GM23338 (cell line): ENCODE data around the gene LRIG1. TPM values are rescaled to one million over a fixed set of nuclear protein-coding genes. Genes with fewer than 3 reads are reported as not detected.

Experiments
- ATAC-seq: fragments of 200-7000 bp; cut with Tn5 transposase; 3 replicates; pipeline ENCODE4 v1.9.1; 2020
- DNase-seq: peaks from one replicate; pipeline ENCODE4 v3.0.0-alpha.2; 2015; ENCODE audit warnings: low spot score
- H2AFZ ChIP-seq: fragments of 200-600 bp; sonication (generic); 2 replicates; pipeline ENCODE4 v1.8.0; 2016; ENCODE audit warnings: antibody characterized with exemption, mild to moderate bottlenecking, moderate library complexity
- H3F3A ChIP-seq: fragments of 200-600 bp; sonication (generic); replicated peaks from 2 replicates; pipeline ENCODE4 v1.8.0; 2017; ENCODE audit warnings: antibody characterized with exemption, mixed run types, low read depth
- H3K27ac ChIP-seq: fragments of 200-600 bp; sonication (generic); 2 replicates; pipeline ENCODE4 v1.6.1; 2016; ENCODE audit warnings: low read depth
- H3K27me3 ChIP-seq: fragments of 200-600 bp; sonication (generic); 2 replicates; pipeline ENCODE4 v1.8.0; 2016; ENCODE audit warnings: mild to moderate bottlenecking, mixed run types, moderate library complexity; ENCODE audit not compliant: insufficient read depth
- H3K36me3 ChIP-seq: fragments of 200-600 bp; sonication (generic); 2 replicates; pipeline ENCODE4 v1.8.0; 2016; ENCODE audit warnings: mild to moderate bottlenecking; ENCODE audit not compliant: insufficient read depth
- H3K4me1 ChIP-seq: fragments of 200-600 bp; sonication (generic); 2 replicates; pipeline ENCODE4 v1.8.0; 2016; ENCODE audit warnings: mild to moderate bottlenecking, moderate library complexity; ENCODE audit not compliant: insufficient read depth
- H3K4me2 ChIP-seq: fragments of 200-600 bp; sonication (generic); 2 replicates; pipeline ENCODE4 v1.7.1; 2017; ENCODE audit warnings: mixed run types
- H3K4me3 ChIP-seq: fragments of 200-600 bp; sonication (generic); 2 replicates; pipeline ENCODE4 v1.6.1; 2016; ENCODE audit warnings: mixed run types
- H3K79me2 ChIP-seq: fragments of 200-600 bp; sonication (generic); replicated peaks from 2 replicates; pipeline ENCODE4 v1.8.0; 2017; ENCODE audit warnings: mild to moderate bottlenecking; ENCODE audit not compliant: insufficient read depth
- H3K9me2 ChIP-seq: fragments of 200-600 bp; sonication (generic); 2 replicates; pipeline ENCODE4 v1.8.0; 2017; ENCODE audit not compliant: insufficient read depth
- H4K20me1 ChIP-seq: fragments of 200-600 bp; sonication (generic); replicated peaks from 2 replicates; pipeline ENCODE4 v1.8.0; 2017; ENCODE audit warnings: mild to moderate bottlenecking; ENCODE audit not compliant: insufficient read depth
- H3K27ac Mint-ChIP-seq: 2 replicates; pipeline ENCODE4 v1.8.0; 2020; ENCODE audit warnings: inconsistent platforms, mild to moderate bottlenecking, moderate library complexity, mixed read lengths
- H3K27me3 Mint-ChIP-seq: 3 replicates; pipeline ENCODE4 v1.8.0; 2022; ENCODE audit warnings: low read depth, mild to moderate bottlenecking, moderate library complexity, mixed read lengths, inconsistent platforms; ENCODE audit not compliant: insufficient read depth, poor library complexity
- H3K36me3 Mint-ChIP-seq: 3 replicates; pipeline ENCODE4 v1.8.0; 2021; ENCODE audit warnings: low read depth, mild to moderate bottlenecking, inconsistent platforms, moderate library complexity, mixed read lengths
- H3K4me1 Mint-ChIP-seq: 3 replicates; pipeline ENCODE4 v1.8.0; 2020; ENCODE audit warnings: mild to moderate bottlenecking, inconsistent platforms, mixed read lengths
- H3K4me3 Mint-ChIP-seq: 3 replicates; pipeline ENCODE4 v1.8.0; 2021; ENCODE audit warnings: moderate library complexity, mild to moderate bottlenecking, inconsistent platforms, mixed read lengths
- H3K9me3 Mint-ChIP-seq: 3 replicates; pipeline ENCODE4 v1.8.0; 2020; ENCODE audit warnings: moderate library complexity, mild to moderate bottlenecking, inconsistent platforms, mixed read lengths
- CREB1 ChIP-seq: fragments of 250-450 bp; sonication (Bioruptor Pico); IDR thresholded peaks from 2 replicates; pipeline ENCODE4 v1.5.0; 2020; ENCODE audit warnings: low read depth, mild to moderate bottlenecking, moderate library complexity
- EZH2 ChIP-seq: fragments of 200-600 bp; sonication (generic); IDR thresholded peaks from one replicate; pipeline ENCODE4 v1.8.0; 2017; ENCODE audit warnings: antibody characterized with exemption, mild to moderate bottlenecking, low read depth; ENCODE audit not compliant: unreplicated experiment
- EZH2phosphoT487 ChIP-seq: fragments of 200-600 bp; sonication (generic); IDR thresholded peaks from one replicate; pipeline ENCODE4 v1.8.1; 2018; ENCODE audit warnings: antibody characterized with exemption; ENCODE audit not compliant: unreplicated experiment
- JUNB ChIP-seq: IDR thresholded peaks from one replicate; pipeline ENCODE4 v1.6.1; 2016; ENCODE audit warnings: antibody characterized with exemption; ENCODE audit not compliant: unreplicated experiment
- NANOG ChIP-seq: IDR thresholded peaks from 2 replicates; pipeline ENCODE4 v1.6.1; 2016; ENCODE audit warnings: antibody characterized with exemption, borderline replicate concordance
- POLR2AphosphoS5 ChIP-seq: IDR thresholded peaks from 2 replicates; pipeline ENCODE4 v1.6.1; 2016; ENCODE audit warnings: antibody characterized with exemption, low read depth
- STAT1 ChIP-seq: IDR thresholded peaks from one replicate; pipeline ENCODE4 v1.6.1; 2016; ENCODE audit warnings: antibody characterized with exemption; ENCODE audit not compliant: unreplicated experiment
- ZNF114 ChIP-seq: fragments of 250-450 bp; sonication (Bioruptor Pico); IDR thresholded peaks from 2 replicates; pipeline ENCODE4 v1.5.0; 2020; ENCODE audit warnings: mild to moderate bottlenecking, moderate library complexity
- ZNF331 ChIP-seq: fragments of 250-450 bp; sonication (Bioruptor Pico); IDR thresholded peaks from 2 replicates; pipeline ENCODE4 v1.5.0; 2020; ENCODE audit warnings: low read depth, mild to moderate bottlenecking, moderate library complexity
- polyA plus RNA-seq: library from polyadenylated mRNA; unstranded; fragments of >200 nt; fragmentation: Nextera tagmentation; extraction: Ambion mirVana; gene quantifications from 2 replicates; pipeline ENCODE4 v1.2.1, GENCODE V29; 2016
- total RNA-seq: library from RNA; depleted of rRNA; stranded (reverse); fragments of >200 nt; shearing (Covaris generic); gene quantifications from 2 replicates; pipeline ENCODE4 v1.2.3, GENCODE V29; 2014
- TF ChIP-seq, protein P1 (sequence below): fragments of 250-450 bp; sonication (Bioruptor Pico); IDR thresholded peaks from 2 replicates; pipeline ENCODE4 v1.5.0; 2020; ENCODE audit warnings: mild to moderate bottlenecking, moderate library complexity
- TF ChIP-seq, protein P2 (sequence below): IDR thresholded peaks from one replicate; pipeline ENCODE4 v1.6.1; 2018; ENCODE audit warnings: antibody characterized with exemption; ENCODE audit not compliant: unreplicated experiment
- TF ChIP-seq, protein P3 (sequence below): IDR thresholded peaks from 2 replicates; pipeline ENCODE4 v1.6.1; 2016; ENCODE audit warnings: antibody characterized with exemption
- TF ChIP-seq, protein P4 (sequence below), 2 experiments: fragments of 200-600 bp in 1 of 2; sonication (generic) in 1 of 2; conservative IDR thresholded peaks; 2 replicates each; pipeline versions ENCODE4 v1.5.1 to v1.6.1; 2016 to 2017; ENCODE audit warnings: antibody characterized with exemption in 2 of 2, low read depth in 2 of 2, mild to moderate bottlenecking in 2 of 2, moderate library complexity in 1 of 2

The LRIG1 gene
- total and polyA plus RNA-seq, 2 experiments from 2014 or later = 40.0 to 134 TPM

DNA sequence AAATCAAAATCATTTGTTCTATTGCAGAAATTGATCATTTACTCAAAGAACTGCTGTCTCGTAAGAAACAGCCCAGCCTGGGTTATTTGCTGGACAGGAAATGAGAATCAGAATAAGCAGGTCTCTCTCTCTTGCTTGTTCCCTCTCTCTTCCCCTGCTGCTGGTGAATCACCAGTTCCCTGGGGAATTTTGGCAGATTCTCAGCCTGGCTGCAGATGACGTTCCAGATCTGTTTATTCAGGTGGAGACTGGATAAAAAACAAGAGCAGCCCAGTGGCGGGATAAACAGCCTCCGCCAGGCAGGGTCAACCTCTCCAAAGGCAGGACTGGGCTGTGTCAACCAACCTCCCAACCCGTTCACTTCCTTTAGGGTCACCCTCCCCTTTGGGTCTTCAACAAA lies 72.1 kb downstream of the LRIG1 start:
- H3K27me3 ChIP-seq = no peaks in the 10 kb centered on the region
- peaks cover 37% of the 10 kb centered on the region for H4K20me1 ChIP-seq
- DNase-seq (no peak), ATAC-seq (no peak)
- H3K4me1 ChIP-seq = peaks cover 47% of the 10 kb centered on the region
- H3F3A ChIP-seq = no peaks in the 10 kb centered on the region
- TF ChIP-seq, protein P1, sequence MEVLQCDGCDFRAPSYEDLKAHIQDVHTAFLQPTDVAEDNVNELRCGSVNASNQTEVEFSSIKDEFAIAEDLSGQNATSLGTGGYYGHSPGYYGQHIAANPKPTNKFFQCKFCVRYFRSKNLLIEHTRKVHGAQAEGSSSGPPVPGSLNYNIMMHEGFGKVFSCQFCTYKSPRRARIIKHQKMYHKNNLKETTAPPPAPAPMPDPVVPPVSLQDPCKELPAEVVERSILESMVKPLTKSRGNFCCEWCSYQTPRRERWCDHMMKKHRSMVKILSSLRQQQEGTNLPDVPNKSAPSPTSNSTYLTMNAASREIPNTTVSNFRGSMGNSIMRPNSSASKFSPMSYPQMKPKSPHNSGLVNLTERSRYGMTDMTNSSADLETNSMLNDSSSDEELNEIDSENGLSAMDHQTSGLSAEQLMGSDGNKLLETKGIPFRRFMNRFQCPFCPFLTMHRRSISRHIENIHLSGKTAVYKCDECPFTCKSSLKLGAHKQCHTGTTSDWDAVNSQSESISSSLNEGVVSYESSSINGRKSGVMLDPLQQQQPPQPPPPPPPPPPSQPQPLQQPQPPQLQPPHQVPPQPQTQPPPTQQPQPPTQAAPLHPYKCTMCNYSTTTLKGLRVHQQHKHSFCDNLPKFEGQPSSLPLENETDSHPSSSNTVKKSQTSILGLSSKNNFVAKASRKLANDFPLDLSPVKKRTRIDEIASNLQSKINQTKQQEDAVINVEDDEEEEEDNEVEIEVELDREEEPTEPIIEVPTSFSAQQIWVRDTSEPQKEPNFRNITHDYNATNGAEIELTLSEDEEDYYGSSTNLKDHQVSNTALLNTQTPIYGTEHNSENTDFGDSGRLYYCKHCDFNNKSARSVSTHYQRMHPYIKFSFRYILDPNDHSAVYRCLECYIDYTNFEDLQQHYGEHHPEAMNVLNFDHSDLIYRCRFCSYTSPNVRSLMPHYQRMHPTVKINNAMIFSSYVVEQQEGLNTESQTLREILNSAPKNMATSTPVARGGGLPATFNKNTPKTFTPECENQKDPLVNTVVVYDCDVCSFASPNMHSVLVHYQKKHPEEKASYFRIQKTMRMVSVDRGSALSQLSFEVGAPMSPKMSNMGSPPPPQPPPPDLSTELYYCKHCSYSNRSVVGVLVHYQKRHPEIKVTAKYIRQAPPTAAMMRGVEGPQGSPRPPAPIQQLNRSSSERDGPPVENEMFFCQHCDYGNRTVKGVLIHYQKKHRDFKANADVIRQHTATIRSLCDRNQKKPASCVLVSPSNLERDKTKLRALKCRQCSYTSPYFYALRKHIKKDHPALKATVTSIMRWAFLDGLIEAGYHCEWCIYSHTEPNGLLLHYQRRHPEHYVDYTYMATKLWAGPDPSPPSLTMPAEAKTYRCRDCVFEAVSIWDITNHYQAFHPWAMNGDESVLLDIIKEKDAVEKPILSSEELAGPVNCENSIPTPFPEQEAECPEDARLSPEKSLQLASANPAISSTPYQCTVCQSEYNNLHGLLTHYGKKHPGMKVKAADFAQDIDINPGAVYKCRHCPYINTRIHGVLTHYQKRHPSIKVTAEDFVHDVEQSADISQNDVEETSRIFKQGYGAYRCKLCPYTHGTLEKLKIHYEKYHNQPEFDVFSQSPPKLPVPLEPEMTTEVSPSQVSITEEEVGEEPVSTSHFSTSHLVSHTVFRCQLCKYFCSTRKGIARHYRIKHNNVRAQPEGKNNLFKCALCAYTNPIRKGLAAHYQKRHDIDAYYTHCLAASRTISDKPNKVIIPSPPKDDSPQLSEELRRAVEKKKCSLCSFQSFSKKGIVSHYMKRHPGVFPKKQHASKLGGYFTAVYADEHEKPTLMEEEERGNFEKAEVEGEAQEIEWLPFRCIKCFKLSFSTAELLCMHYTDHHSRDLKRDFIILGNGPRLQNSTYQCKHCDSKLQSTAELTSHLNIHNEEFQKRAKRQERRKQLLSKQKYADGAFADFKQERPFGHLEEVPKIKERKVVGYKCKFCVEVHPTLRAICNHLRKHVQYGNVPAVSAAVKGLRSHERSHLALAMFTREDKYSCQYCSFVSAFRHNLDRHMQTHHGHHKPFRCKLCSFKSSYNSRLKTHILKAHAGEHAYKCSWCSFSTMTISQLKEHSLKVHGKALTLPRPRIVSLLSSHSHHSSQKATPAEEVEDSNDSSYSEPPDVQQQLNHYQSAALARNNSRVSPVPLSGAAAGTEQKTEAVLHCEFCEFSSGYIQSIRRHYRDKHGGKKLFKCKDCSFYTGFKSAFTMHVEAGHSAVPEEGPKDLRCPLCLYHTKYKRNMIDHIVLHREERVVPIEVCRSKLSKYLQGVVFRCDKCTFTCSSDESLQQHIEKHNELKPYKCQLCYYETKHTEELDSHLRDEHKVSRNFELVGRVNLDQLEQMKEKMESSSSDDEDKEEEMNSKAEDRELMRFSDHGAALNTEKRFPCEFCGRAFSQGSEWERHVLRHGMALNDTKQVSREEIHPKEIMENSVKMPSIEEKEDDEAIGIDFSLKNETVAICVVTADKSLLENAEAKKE = no peak
- TF ChIP-seq, protein P2, sequence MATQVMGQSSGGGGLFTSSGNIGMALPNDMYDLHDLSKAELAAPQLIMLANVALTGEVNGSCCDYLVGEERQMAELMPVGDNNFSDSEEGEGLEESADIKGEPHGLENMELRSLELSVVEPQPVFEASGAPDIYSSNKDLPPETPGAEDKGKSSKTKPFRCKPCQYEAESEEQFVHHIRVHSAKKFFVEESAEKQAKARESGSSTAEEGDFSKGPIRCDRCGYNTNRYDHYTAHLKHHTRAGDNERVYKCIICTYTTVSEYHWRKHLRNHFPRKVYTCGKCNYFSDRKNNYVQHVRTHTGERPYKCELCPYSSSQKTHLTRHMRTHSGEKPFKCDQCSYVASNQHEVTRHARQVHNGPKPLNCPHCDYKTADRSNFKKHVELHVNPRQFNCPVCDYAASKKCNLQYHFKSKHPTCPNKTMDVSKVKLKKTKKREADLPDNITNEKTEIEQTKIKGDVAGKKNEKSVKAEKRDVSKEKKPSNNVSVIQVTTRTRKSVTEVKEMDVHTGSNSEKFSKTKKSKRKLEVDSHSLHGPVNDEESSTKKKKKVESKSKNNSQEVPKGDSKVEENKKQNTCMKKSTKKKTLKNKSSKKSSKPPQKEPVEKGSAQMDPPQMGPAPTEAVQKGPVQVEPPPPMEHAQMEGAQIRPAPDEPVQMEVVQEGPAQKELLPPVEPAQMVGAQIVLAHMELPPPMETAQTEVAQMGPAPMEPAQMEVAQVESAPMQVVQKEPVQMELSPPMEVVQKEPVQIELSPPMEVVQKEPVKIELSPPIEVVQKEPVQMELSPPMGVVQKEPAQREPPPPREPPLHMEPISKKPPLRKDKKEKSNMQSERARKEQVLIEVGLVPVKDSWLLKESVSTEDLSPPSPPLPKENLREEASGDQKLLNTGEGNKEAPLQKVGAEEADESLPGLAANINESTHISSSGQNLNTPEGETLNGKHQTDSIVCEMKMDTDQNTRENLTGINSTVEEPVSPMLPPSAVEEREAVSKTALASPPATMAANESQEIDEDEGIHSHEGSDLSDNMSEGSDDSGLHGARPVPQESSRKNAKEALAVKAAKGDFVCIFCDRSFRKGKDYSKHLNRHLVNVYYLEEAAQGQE = no peak
- TF ChIP-seq STAT1 (no peak), EZH2 (no peak), POLR2AphosphoS5 (no peak), CREB1 (no peak), EZH2phosphoT487 (no peak), ZNF331 (CRISPR knock-in tag) (no peak), JUNB (no peak), ZNF114 (CRISPR knock-in tag) (no peak), NANOG (no peak)
- TF ChIP-seq, protein P3, sequence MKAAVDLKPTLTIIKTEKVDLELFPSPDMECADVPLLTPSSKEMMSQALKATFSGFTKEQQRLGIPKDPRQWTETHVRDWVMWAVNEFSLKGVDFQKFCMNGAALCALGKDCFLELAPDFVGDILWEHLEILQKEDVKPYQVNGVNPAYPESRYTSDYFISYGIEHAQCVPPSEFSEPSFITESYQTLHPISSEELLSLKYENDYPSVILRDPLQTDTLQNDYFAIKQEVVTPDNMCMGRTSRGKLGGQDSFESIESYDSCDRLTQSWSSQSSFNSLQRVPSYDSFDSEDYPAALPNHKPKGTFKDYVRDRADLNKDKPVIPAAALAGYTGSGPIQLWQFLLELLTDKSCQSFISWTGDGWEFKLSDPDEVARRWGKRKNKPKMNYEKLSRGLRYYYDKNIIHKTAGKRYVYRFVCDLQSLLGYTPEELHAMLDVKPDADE = no peak
- TF ChIP-seq, protein P4, sequence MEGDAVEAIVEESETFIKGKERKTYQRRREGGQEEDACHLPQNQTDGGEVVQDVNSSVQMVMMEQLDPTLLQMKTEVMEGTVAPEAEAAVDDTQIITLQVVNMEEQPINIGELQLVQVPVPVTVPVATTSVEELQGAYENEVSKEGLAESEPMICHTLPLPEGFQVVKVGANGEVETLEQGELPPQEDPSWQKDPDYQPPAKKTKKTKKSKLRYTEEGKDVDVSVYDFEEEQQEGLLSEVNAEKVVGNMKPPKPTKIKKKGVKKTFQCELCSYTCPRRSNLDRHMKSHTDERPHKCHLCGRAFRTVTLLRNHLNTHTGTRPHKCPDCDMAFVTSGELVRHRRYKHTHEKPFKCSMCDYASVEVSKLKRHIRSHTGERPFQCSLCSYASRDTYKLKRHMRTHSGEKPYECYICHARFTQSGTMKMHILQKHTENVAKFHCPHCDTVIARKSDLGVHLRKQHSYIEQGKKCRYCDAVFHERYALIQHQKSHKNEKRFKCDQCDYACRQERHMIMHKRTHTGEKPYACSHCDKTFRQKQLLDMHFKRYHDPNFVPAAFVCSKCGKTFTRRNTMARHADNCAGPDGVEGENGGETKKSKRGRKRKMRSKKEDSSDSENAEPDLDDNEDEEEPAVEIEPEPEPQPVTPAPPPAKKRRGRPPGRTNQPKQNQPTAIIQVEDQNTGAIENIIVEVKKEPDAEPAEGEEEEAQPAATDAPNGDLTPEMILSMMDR (conservative IDR thresholded peaks at IDR 0.05; ENCODE audit: low read depth in 2 of 2) = no peak
- H3K9me2 ChIP-seq = peaks cover 4% of the 10 kb centered on the region; the same call in 1 of the 2 replicates
- peaks cover 16% of the 10 kb centered on the region for H3K27me3 Mint-ChIP-seq
- H3K4me1 Mint-ChIP-seq = peaks cover 80% of the 10 kb centered on the region
- H3K36me3 ChIP-seq = peaks cover 2% of the 10 kb centered on the region; the same call in 1 of the 2 replicates
- peak overlapping the region; percentile 27; the same call in 1 of the 2 replicates for H3K4me2 ChIP-seq
- H3K4me3 ChIP-seq = no peak overlapping the region
- H3K9me3 Mint-ChIP-seq = peaks cover 7% of the 10 kb centered on the region
- H3K79me2 ChIP-seq = peaks cover 100% of the 10 kb centered on the region
- H3K27ac ChIP-seq = no peak overlapping the region
- no peak overlapping the region for H2AFZ ChIP-seq
- H3K4me3 Mint-ChIP-seq = no peak overlapping the region
- H3K36me3 Mint-ChIP-seq = peaks cover 68% of the 10 kb centered on the region
- H3K27ac Mint-ChIP-seq = peak overlapping the region; percentile 63
